Adrenal gland (tissue), 5 donors: ENCODE results near the gene RAB34.
"Not testable (repeated sequence)": the region's sequence is repeated elsewhere in the genome, so short reads cannot be mapped to it uniquely, and the experiment has no call there.

ENCODE experiments used
- CTCF ChIP-seq, 6 experiments: fragments of 450-650 bp in 4 of 6; fragments of 200-600 bp in 2 of 6; sonication (generic) in 1 of 6; IDR thresholded peaks; 1 replicate in 5 of 6; 2 replicates in 1 of 6; pipeline versions ENCODE4 v1.5.1 to v1.8.0; 2016 to 2021; ENCODE audit warnings: antibody characterized with exemption in 6 of 6, mild to moderate bottlenecking in 2 of 6, moderate library complexity in 1 of 6
- POLR2A ChIP-seq, 2 donors: fragments of 450-650 bp; IDR thresholded peaks; one replicate each; pipeline ENCODE4 v1.6.1; 2017; ENCODE audit warnings: antibody characterized with exemption in 2 of 2, mild to moderate bottlenecking in 2 of 2, moderate library complexity in 1 of 2
- donor health status: DM: no; HTN: no; CAD: no.

- not testable (repeated sequence) for TF ChIP-seq POLR2A, CTCF (IDR thresholded peaks at IDR 0.05)
These were observed 18.5 kb upstream of the RAB34 start for GRCh38 chr17:28735913-28736769.
